Epithelial cell of proximal tubule (primary cell): ENCODE results near the gene PDE6C. TPM values are rescaled to one million over a fixed set of nuclear protein-coding genes. Genes with fewer than 3 reads are reported as not detected.

ENCODE experiments used
- DNase-seq: peaks from one replicate; pipeline ENCODE4 v3.0.0-alpha.2; 2011; ENCODE audit warnings: low read depth
- H3K4me3 ChIP-seq: 2 replicates; pipeline ENCODE4 v1.5.1; 2011; ENCODE audit warnings: low read depth, mild to moderate bottlenecking, low read length
- CTCF ChIP-seq: conservative IDR thresholded peaks from 2 replicates; pipeline ENCODE4 v1.5.1; 2012; ENCODE audit warnings: low read depth, mild to moderate bottlenecking, low read length
- total RNA-seq: library from RNA; depleted of rRNA; stranded (reverse); fragments of >200 nt; gene quantifications from 2 replicates; pipeline ENCODE4 v1.2.3, GENCODE V29; 2015

PDE6C gene
- total RNA-seq, 1 donor from 2014 or later = not detected

- no peak for DNase-seq
- no peak for TF ChIP-seq CTCF
- no peak overlapping the region for H3K4me3 ChIP-seq
These were observed 16.5 kb downstream of the PDE6C start for GRCh38 chr10:93628858-93629257.

GRCh38 chr10:93629647-93630305 lies 17.4 kb downstream of the PDE6C start:
- no peak overlapping the region for H3K4me3 ChIP-seq
- no peak for TF ChIP-seq CTCF
- DNase-seq = no peak

DNA sequence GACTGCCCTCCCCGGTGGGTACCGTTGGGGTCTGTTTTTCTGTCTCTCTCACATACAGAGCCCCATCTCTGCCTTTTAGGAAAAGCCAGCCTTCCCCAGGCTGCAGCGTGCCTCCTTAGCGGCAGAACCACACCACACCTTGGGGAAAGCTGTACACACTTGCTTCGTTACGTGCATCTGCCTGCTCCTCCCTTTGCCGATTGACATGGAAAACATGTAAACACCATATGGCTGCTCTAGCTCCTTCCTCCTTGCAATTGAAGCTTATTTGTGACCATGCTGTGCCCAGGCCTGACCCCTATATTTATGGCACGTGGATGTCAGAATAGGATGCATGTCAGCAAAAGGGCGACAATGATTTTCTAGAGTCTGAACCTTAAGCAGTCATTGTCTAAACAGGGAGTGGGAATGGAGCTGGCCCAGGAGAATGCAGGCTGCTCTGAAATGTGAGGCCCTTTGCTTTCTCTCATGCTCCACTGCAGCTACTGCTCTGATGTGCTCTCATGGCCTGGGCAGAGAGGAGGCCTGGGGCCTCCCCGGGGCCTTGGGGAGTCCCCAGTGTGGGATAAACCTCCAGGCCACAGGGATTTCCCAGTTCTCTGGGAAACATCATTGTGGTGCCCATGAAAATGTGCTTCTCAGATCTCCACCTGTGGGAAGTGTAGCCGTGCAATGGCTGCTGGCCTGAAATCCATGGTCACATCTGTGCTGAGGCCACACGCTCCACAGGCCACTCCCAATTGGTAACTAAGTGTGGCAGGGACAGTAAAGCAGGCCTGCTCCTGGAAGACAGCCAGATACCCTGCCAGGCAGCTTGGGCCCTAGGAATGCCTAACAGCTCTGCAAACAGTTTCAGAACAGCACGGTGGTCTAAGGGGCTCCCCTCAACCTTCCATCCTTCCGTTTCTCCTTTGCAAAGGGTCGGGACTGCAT lies 18.6 kb downstream of the PDE6C start:
- H3K4me3 ChIP-seq = no peak overlapping the region
- no peak for DNase-seq
- TF ChIP-seq CTCF = no peak

DNA sequence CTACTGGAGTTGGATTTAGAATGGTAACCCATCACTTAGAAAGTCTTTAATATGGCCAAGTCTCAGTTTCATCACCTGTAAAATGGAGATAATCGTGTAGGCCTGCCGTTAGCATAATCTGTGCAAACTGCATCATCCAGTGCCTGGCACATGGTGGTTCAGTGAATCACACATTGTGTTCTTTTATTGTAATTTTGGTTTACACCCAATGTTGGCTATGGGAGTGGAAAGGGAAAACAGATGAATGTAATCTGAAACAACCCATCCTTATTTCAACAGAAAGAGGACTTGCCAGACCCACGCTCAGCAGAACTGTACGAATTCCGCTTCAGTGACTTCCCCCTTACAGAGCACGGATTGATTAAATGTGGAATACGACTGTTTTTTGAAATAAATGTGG lies 27.5 kb downstream of the PDE6C start:
- TF ChIP-seq CTCF = no peak
- no peak overlapping the region for H3K4me3 ChIP-seq
- no peak for DNase-seq

DNA sequence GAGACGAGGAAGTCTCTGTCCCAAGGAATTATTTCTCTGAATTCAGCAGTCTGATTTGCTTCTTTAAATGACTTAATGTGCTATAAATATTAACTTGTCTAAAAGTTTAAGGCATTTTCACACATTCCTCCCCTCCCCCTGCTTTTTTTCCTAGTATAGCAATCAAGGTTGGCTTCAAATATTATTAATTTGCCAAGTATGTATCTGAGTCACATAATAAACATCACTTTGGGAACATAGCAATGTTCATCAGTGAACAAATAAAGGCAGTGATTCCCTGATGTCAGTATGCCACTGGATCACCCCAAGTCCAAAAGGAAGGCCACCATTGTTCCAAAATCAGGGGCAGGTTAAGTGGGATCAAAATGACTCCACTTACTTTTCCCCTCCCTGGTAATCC lies 40.5 kb downstream of the PDE6C start:
- TF ChIP-seq CTCF = no peak
- no peak overlapping the region for H3K4me3 ChIP-seq
- no peak for DNase-seq

GRCh38 chr10:93654201-93654600 lies 41.9 kb downstream of the PDE6C start:
- no peak for DNase-seq
- TF ChIP-seq CTCF = no peak

GRCh38 chr10:93656155-93656554 lies 43.8 kb downstream of the PDE6C start:
- H3K4me3 ChIP-seq = no peak overlapping the region
- peak; percentile 6 for DNase-seq
- TF ChIP-seq CTCF = no peak

More at GRCh38 chr10:93654201-93654600, 41.9 kb downstream of the PDE6C start:
- H3K4me3 ChIP-seq = no peak overlapping the region
